ENCODE data around the gene ALAD.

The ALAD gene

DNA sequence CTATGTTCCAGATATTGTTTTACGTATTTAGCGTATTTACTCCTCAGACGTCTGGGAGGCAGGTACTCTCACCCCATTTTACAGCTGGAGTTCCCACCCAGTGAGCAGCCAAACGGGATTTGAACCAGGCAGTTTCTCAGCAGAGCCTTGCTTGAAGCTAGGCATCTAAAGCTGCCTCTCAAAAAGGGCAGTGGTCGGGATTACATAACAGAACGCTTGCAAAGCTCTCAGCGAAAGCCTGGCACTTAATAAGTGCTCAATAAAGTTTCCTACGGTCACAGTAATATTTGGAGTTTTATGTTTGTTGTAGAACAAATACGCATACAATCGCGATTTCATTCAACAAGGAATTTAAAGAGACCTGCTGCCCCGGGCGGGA is 52.0 kb downstream of the ALAD start:
- DNase-seq (ENCODE audit: low read depth in 2 of 2) = no peak

- no peak for DNase-seq (ENCODE audit: low read depth in 2 of 2)
Measured at GRCh38 chr9:113348437-113348836, 52.6 kb downstream of the ALAD start.

DNA sequence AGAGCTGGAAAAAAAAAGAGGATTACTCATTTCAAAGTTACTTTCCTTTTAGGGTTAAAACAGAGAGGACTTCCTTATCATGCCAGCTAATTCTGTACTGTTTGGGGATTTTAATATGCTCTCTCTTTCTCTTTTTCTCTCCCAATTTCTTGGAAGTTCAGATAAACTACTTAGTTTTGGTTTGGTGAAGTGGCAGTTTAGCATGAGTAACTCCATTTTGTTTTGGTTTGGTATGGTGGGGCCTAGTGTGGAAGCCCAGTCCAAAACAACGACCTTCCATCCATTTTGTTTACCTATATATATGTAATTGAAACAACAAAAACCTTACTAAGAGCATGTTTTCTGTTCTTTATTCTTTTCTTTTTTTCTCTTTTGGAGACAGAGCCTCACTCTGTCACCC is 55.4 kb downstream of the ALAD start:
- DNase-seq (ENCODE audit: low read depth in 2 of 2) = no peak

GRCh38 chr9:113345190-113345589 is 55.9 kb downstream of the ALAD start:
- no peak for DNase-seq (ENCODE audit: low read depth in 2 of 2)

DNA sequence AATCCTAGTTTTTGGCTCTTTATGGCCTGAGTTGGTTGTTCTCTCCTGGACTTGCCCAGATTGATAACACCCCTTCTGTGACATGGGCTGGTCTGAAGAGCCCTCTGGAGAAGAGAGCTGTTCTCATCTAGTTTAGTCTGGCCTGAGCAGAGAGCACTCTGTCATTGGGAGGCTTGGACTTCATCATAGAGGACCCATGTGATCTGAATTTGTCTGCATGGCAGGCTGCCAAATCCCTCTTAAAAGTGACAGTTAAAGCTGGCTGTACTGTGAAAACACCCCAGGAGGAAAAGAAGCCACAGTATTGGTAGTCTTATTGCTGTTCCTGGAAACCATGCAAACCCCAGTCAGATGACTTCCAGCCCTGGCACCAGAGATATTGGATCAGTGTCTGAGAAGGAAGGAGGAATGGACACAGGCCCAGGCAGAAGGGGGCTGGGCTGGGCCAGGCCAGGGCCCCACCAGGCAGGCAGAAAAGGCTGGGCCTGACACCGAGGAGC is 57.3 kb downstream of the ALAD start:
- no peak for DNase-seq (ENCODE audit: low read depth in 2 of 2)

GRCh38 chr9:113341712-113342410 is 59.2 kb downstream of the ALAD start:
- no peak for DNase-seq (ENCODE audit: low read depth in 2 of 2)

GRCh38 chr9:113340011-113340699 is 60.9 kb downstream of the ALAD start, which contains the start of gene WDR31:
Gene WDR31 (minus strand): TSS chr9:113340275. CDS start chr9:113332022, 8,253 bp downstream.
- DNase-seq (ENCODE audit: low read depth in 2 of 2) = peak; percentile 74 to 78

DNA sequence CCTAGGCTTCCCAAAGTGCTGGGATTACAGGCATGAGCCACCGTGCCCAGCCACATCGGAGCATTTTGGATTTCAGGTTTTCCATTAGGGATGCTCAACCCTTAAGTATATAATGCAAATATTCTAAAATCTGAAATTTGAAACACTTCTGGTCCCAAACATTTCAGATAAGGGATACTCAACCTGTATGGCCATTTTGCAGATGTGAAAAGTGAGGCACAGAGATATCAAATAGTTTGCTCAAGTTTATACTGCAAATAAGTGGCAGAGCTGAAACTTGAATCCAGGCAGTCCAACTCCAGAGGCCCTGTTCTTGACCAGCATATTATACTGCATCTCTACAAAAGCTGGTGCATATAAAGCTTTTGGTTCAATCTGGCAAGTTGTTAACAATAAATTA is 63.4 kb downstream of the ALAD start:
- no peak for DNase-seq (ENCODE audit: low read depth in 2 of 2)
